Astrocyte (in vitro differentiated cells and primary cell): ENCODE results near the gene PPP2R3B. TPM values are rescaled to one million over a fixed set of nuclear protein-coding genes. Genes with fewer than 3 reads are reported as not detected.

Experiments
- DNase-seq: peaks from one replicate; pipeline ENCODE4 v3.0.0-alpha.2; 2010; ENCODE audit warnings: low read depth
- FAIRE-seq: peaks from 2 replicates; lab custom pipeline; 2011; peaks lifted over from hg19 to GRCh38; lab: Jason Lieb, UNC
- H2AFZ ChIP-seq: 2 replicates; pipeline ENCODE4 v1.6.0; 2012; ENCODE audit warnings: low read depth, low read length, inconsistent platforms
- H3K27ac ChIP-seq: 2 replicates; pipeline ENCODE4 v1.5.1; 2011; ENCODE audit warnings: low read depth, low read length, inconsistent platforms
- H3K27me3 ChIP-seq: 2 replicates; pipeline ENCODE4 v1.6.0; 2011; ENCODE audit warnings: low read length, inconsistent platforms; ENCODE audit not compliant: insufficient read depth
- H3K36me3 ChIP-seq: 2 replicates; pipeline ENCODE4 v1.5.1; 2011; ENCODE audit warnings: low read length, inconsistent platforms; ENCODE audit not compliant: insufficient read depth
- H3K4me1 ChIP-seq: 2 replicates; pipeline ENCODE4 v1.5.1; 2011; ENCODE audit warnings: low read length, inconsistent platforms; ENCODE audit not compliant: insufficient read depth
- H3K4me2 ChIP-seq: 2 replicates; pipeline ENCODE4 v1.6.0; 2012; ENCODE audit warnings: low read length, inconsistent platforms
- H3K4me3 ChIP-seq: 2 replicates; pipeline ENCODE4 v1.5.1; 2011; ENCODE audit warnings: low read depth, mild to moderate bottlenecking, low read length, inconsistent platforms; ENCODE audit not compliant: insufficient read depth
- H3K79me2 ChIP-seq: 2 replicates; pipeline ENCODE4 v1.6.0; 2012; ENCODE audit warnings: mild to moderate bottlenecking, low read length, inconsistent platforms; ENCODE audit not compliant: insufficient read depth
- H3K9ac ChIP-seq: 2 replicates; pipeline ENCODE4 v1.6.0; 2012; ENCODE audit warnings: mild to moderate bottlenecking, low read length, inconsistent platforms
- H3K9me3 ChIP-seq: 2 replicates; pipeline ENCODE4 v1.5.1; 2012; ENCODE audit warnings: low read depth, mild to moderate bottlenecking, low read length, inconsistent platforms; ENCODE audit not compliant: insufficient read depth
- H4K20me1 ChIP-seq: 2 replicates; pipeline ENCODE4 v1.6.0; 2012; ENCODE audit warnings: low read length, inconsistent platforms; ENCODE audit not compliant: insufficient read depth
- H3K27ac Mint-ChIP-seq: one replicate; pipeline ENCODE4 v1.8.0; 2021; ENCODE audit warnings: mild to moderate bottlenecking, mixed read lengths; ENCODE audit not compliant: unreplicated experiment
- H3K27me3 Mint-ChIP-seq: one replicate; pipeline ENCODE4 v1.8.0; 2021; ENCODE audit warnings: low read depth, mixed read lengths; ENCODE audit not compliant: unreplicated experiment
- H3K36me3 Mint-ChIP-seq: one replicate; pipeline ENCODE4 v1.8.0; 2021; ENCODE audit warnings: low read depth, mixed read lengths; ENCODE audit not compliant: unreplicated experiment
- H3K4me1 Mint-ChIP-seq: one replicate; pipeline ENCODE4 v1.8.0; 2021; ENCODE audit warnings: low read depth, mixed read lengths; ENCODE audit not compliant: unreplicated experiment
- H3K4me3 Mint-ChIP-seq: one replicate; pipeline ENCODE4 v1.8.0; 2021; ENCODE audit warnings: mild to moderate bottlenecking, moderate library complexity, mixed read lengths; ENCODE audit not compliant: unreplicated experiment
- H3K9me3 Mint-ChIP-seq: one replicate; pipeline ENCODE4 v1.8.0; 2021; ENCODE audit warnings: mild to moderate bottlenecking, mixed read lengths; ENCODE audit not compliant: unreplicated experiment
- EZH2 ChIP-seq: IDR thresholded peaks from 2 replicates; pipeline ENCODE4 v1.6.1; 2012; ENCODE audit warnings: mild to moderate bottlenecking, low read length, inconsistent platforms; ENCODE audit not compliant: insufficient read depth
- total RNA-seq: library from RNA; stranded (reverse); gene quantifications from 2 replicates; pipeline ENCODE4 v1.2.1, GENCODE V29; 2021
- TF ChIP-seq, protein P1 (sequence below): IDR thresholded peaks from 2 replicates; pipeline ENCODE4 v1.5.1; 2011; ENCODE audit warnings: low read depth, mild to moderate bottlenecking, inconsistent platforms, low read length, moderate library complexity; ENCODE audit not compliant: insufficient read depth

PPP2R3B gene
- total RNA-seq, 1 donor from 2014 or later, result 44.7 TPM

DNA sequence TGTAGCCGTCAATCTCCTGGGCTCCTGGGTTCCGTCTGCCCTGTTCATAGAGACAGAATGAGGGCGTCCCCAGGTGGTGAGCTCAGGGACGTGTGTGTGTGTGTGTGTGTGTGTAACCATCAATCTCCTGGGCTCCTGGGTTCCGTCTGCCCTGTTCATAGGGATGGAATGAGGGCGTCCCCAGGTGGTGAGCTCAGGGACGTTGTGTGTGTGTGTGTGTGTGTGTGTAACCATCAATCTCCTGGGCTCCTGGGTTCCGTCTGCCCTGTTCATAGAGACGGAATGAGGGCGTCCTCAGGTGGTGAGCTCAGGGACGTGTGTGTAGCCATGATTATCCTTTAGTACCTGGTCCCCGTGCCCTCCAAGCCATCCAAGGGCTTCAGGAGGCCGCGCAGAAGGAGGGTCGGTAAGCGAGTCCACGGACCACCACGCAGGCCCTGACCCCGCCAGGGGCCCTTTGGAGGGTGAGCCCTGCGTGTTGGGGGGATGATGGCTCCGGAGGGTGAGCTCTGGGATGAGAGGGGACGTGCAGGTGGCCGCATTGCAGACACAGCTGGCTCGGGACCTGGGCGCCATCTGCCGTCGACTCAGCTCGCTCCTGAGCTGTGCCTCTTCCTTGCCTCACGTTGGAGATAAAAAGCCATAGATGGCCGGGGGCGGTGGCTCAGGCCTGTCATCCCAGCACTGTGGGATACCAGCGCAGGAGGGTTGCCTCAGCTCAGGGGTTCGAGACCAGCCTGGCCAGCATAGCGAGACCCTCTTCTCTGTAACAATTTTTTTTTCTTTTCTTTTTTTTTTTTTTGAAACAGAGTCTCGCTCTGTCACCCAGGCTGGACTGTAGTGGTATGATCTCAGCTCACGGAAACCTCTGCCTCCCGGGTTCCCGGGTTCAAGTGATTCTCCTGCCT is 62.7 kb downstream of the PPP2R3B start:
- Histone ChIP-seq H3K9me3 (no peaks in the 10 kb centered on the region), H3K79me2 (peaks cover 16% of the 10 kb centered on the region), H2AFZ (no peak overlapping the region), H3K4me2 (no peak overlapping the region), H3K36me3 (no peaks in the 10 kb centered on the region), H3K27ac (no peak overlapping the region), H3K4me3 (no peak overlapping the region), H3K4me1 (peaks cover 9% of the 10 kb centered on the region), H3K9ac (no peak overlapping the region), H3K27me3 (no peaks in the 10 kb centered on the region), H4K20me1 (peaks cover 12% of the 10 kb centered on the region)
- DNase-seq (peak; percentile 76), FAIRE-seq (peak; percentile 99)
- H3K4me1 Mint-ChIP-seq, result peaks cover 4% of the 10 kb centered on the region
- H3K36me3 Mint-ChIP-seq, result peaks cover 2% of the 10 kb centered on the region
- H3K27me3 Mint-ChIP-seq, result no peaks in the 10 kb centered on the region
- TF ChIP-seq, protein P1, sequence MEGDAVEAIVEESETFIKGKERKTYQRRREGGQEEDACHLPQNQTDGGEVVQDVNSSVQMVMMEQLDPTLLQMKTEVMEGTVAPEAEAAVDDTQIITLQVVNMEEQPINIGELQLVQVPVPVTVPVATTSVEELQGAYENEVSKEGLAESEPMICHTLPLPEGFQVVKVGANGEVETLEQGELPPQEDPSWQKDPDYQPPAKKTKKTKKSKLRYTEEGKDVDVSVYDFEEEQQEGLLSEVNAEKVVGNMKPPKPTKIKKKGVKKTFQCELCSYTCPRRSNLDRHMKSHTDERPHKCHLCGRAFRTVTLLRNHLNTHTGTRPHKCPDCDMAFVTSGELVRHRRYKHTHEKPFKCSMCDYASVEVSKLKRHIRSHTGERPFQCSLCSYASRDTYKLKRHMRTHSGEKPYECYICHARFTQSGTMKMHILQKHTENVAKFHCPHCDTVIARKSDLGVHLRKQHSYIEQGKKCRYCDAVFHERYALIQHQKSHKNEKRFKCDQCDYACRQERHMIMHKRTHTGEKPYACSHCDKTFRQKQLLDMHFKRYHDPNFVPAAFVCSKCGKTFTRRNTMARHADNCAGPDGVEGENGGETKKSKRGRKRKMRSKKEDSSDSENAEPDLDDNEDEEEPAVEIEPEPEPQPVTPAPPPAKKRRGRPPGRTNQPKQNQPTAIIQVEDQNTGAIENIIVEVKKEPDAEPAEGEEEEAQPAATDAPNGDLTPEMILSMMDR, result no peak
- no peak for TF ChIP-seq EZH2
- H3K4me3 Mint-ChIP-seq, result no peak overlapping the region
- H3K27ac Mint-ChIP-seq, result peak overlapping the region; percentile 47
- no peaks in the 10 kb centered on the region for H3K9me3 Mint-ChIP-seq

DNA sequence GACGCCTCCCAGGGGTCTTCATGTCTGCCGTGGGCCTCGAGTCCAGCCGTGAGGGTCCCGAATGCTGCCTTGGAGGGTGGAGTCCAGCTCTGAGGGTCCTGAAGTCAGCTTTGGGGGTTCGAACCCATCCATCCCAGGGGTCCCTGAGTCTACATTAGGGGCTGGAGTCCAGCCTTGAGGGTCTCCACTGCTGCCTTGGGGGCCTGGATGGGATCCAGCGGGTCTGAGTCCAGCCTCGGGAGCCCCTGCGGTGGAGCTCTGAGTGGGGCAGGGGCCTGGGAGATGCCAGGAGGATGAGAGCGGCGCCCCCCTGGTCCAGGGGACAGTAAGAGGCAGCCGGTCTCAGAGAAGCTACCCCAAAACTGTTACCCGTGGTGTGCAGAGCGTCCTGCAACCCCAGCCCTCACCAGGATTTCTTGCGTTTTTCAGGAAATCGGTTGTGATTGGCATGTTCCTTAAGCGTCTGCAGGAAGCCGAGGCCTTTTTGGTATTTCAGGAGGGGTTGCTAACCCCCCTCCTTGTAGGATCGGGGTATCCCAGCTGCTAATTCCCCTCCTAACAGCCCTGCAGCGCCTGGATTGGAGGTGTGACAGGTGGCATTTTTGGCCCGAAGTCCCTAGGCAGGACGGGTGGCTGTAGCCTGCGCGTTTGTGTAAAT is 66.5 kb downstream of the PPP2R3B start:
- no peak for FAIRE-seq
- H3K27ac Mint-ChIP-seq, result peak overlapping the region; percentile 87
- Histone ChIP-seq H2AFZ (no peak overlapping the region), H3K4me1 (peaks cover 9% of the 10 kb centered on the region), H3K79me2 (peaks cover 31% of the 10 kb centered on the region), H3K4me3 (peak overlapping the region; percentile 87), H3K36me3 (no peaks in the 10 kb centered on the region), H4K20me1 (peaks cover 27% of the 10 kb centered on the region), H3K27me3 (no peaks in the 10 kb centered on the region), H3K9me3 (no peaks in the 10 kb centered on the region), H3K4me2 (peak overlapping the region; percentile 97), H3K27ac (peak overlapping the region; percentile 89), H3K9ac (peak overlapping the region; percentile 98)
- H3K4me3 Mint-ChIP-seq, result peak overlapping the region; percentile 89
- no peaks in the 10 kb centered on the region for H3K27me3 Mint-ChIP-seq
- peaks cover 4% of the 10 kb centered on the region for H3K4me1 Mint-ChIP-seq
- peaks cover 2% of the 10 kb centered on the region for H3K36me3 Mint-ChIP-seq
- DNase-seq, result no peak
- TF ChIP-seq EZH2, result no peak
- TF ChIP-seq, protein P1, result no peak
- H3K9me3 Mint-ChIP-seq, result no peaks in the 10 kb centered on the region
